SK-N-SH (cell line): ENCODE measurements around the gene NEU4.

Experiments
- CTCF ChIP-seq: fragments of 200-600 bp; sonication (generic); IDR thresholded peaks from 2 replicates; pipeline ENCODE4 v1.6.1; 2017; ENCODE audit warnings: antibody characterized with exemption, mild to moderate bottlenecking, moderate library complexity
- EP300 ChIP-seq, 2 experiments: IDR thresholded peaks; 2 replicates each; pipeline versions ENCODE4 v1.4.0 to v1.6.1; 2012; ENCODE audit warnings: borderline replicate concordance in 1 of 2, low read depth in 1 of 2, low read length in 1 of 2
- MXI1 ChIP-seq: IDR thresholded peaks from 2 replicates; pipeline ENCODE4 v1.6.1; 2012; ENCODE audit warnings: mild to moderate bottlenecking, low read depth, low read length, improper control_type of control experiment
- TCF12 ChIP-seq: IDR thresholded peaks from 2 replicates; pipeline ENCODE4 v1.4.0; 2012

GRCh38 chr2:241833101-241833663 is 24.2 kb downstream of the NEU4 start:
- no peak for TF ChIP-seq TCF12
- TF ChIP-seq MXI1 = no peak
- TF ChIP-seq CTCF = no peak
- no peak for TF ChIP-seq EP300 (IDR thresholded peaks at IDR 0.05; ENCODE audit: borderline replicate concordance in 1 of 2, low read depth in 1 of 2, low read length in 1 of 2)
